ENCODE measurements around the gene FAM210A. TPM values are rescaled to one million over a fixed set of nuclear protein-coding genes. Genes with fewer than 3 reads are reported as not detected.

FAM210A gene
- total RNA-seq, 4 donors from 2014 or later: 4.7 to 18.6 (median 12.8) TPM

- no peak for ATAC-seq
- Histone ChIP-seq H3K4me1 (peaks cover 0 to 16% (median 0%) of the 10 kb centered on the region in 3 donors), H3K9me3 (no peaks in the 10 kb centered on the region), H3K27me3 (no peaks in the 10 kb centered on the region), H3K27ac (no peak overlapping the region), H3K36me3 (no peaks in the 10 kb centered on the region), H3K4me3 (no peak overlapping the region)
- WGBS, 2 donors (ENCODE audit: low coverage in 1 of 2): no CpG with 5 or more reads among the region's 5 CpGs
- TF ChIP-seq CTCF (IDR thresholded peaks at IDR 0.05) (no peak), EP300 (IDR thresholded peaks at IDR 0.05) (no peak)
Observed at GRCh38 chr18:13633700-13634099, 92.7 kb downstream of the FAM210A start.

- Histone ChIP-seq H3K4me3 (no peak overlapping the region), H3K9me3 (no peaks in the 10 kb centered on the region), H3K4me1 (peaks cover 0 to 24% (median 0%) of the 10 kb centered on the region in 3 donors), H3K27me3 (no peaks in the 10 kb centered on the region), H3K36me3 (no peaks in the 10 kb centered on the region), H3K27ac (no peak overlapping the region)
- no peak for ATAC-seq
- TF ChIP-seq POLR2A (IDR thresholded peaks at IDR 0.05) (no peak), EP300 (IDR thresholded peaks at IDR 0.05) (no peak)
- 70 to 83% methylated on average over 2 to 7 of the region's 7 CpGs for WGBS, 2 donors (ENCODE audit: low coverage in 1 of 2)
Observed at GRCh38 chr18:13630716-13631268, 95.6 kb downstream of the FAM210A start.

- Histone ChIP-seq H3K27ac (peak overlapping the region in 3 of 4 donors; percentile 5 to 68 (median 63)), H3K4me1 (peaks cover 0 to 22% (median 0%) of the 10 kb centered on the region in 3 donors), H3K4me3 (no peak overlapping the region), H3K36me3 (no peaks in the 10 kb centered on the region), H3K27me3 (no peaks in the 10 kb centered on the region), H3K9me3 (no peaks in the 10 kb centered on the region)
- 36 to 46% methylated on average over 6 to 8 of the region's 8 CpGs for WGBS, 2 donors (ENCODE audit: low coverage in 1 of 2)
- peak; percentile 83 for ATAC-seq
- TF ChIP-seq CTCF (IDR thresholded peaks at IDR 0.05) (peak in 3 of 4 experiments; percentile 87 to 93 (median 90)), POLR2AphosphoS5 (IDR thresholded peaks at IDR 0.05) (no peak)
Observed at GRCh38 chr18:13629841-13630715, 96.3 kb downstream of the FAM210A start.

GRCh38 chr18:13628211-13628610 lies 98.1 kb downstream of the FAM210A start:
- H3K27ac ChIP-seq: no peak overlapping the region
- H3K4me1 ChIP-seq: peaks cover 0 to 20% (median 0%) of the 10 kb centered on the region in 3 donors
- H3K4me3 ChIP-seq: no peak overlapping the region
- H3K27me3 ChIP-seq: no peaks in the 10 kb centered on the region
- no peak for TF ChIP-seq POLR2A (IDR thresholded peaks at IDR 0.05)
- TF ChIP-seq EP300 (IDR thresholded peaks at IDR 0.05): no peak
- no peak for TF ChIP-seq POLR2AphosphoS5 (IDR thresholded peaks at IDR 0.05)
- no peak for TF ChIP-seq CTCF (IDR thresholded peaks at IDR 0.05)
- H3K36me3 ChIP-seq: peaks cover 0 to 11% of the 10 kb centered on the region in 2 donors
- no CpG with 5 or more reads among the region's 9 CpGs for WGBS, 2 donors (ENCODE audit: low coverage in 1 of 2)
- no peak for ATAC-seq
- H3K9me3 ChIP-seq: no peaks in the 10 kb centered on the region

GRCh38 chr18:13627639-13628038 lies 98.7 kb downstream of the FAM210A start:
- Histone ChIP-seq H3K36me3 (peaks cover 0 to 16% of the 10 kb centered on the region in 2 donors), H3K4me3 (no peak overlapping the region), H3K27me3 (no peaks in the 10 kb centered on the region), H3K9me3 (no peaks in the 10 kb centered on the region), H3K27ac (no peak overlapping the region), H3K4me1 (peaks cover 0 to 20% (median 0%) of the 10 kb centered on the region in 3 donors)
- ATAC-seq: no peak
- WGBS, 2 donors (ENCODE audit: low coverage in 1 of 2): no CpG with 5 or more reads among the region's 8 CpGs
- no peak for TF ChIP-seq EP300 (IDR thresholded peaks at IDR 0.05)
- TF ChIP-seq POLR2AphosphoS5 (IDR thresholded peaks at IDR 0.05): no peak
- no peak for TF ChIP-seq CTCF (IDR thresholded peaks at IDR 0.05)
- TF ChIP-seq POLR2A (IDR thresholded peaks at IDR 0.05): no peak
